ENCODE measurements around the gene CMKLR1. TPM values are rescaled to one million over a fixed set of nuclear protein-coding genes. Genes with fewer than 3 reads are reported as not detected.

The CMKLR1 gene
- total RNA-seq, 1 experiment from 2014 or later = 0.66 TPM

GRCh38 chr12:108322998-108323397, 16.1 kb downstream of the CMKLR1 start:
- no peaks in the 10 kb centered on the region for H4K20me1 ChIP-seq (ENCODE audit: control insufficient read depth, insufficient read depth, insufficient read length)

More at GRCh38 chr12:108322998-108323397, 16.1 kb downstream of the CMKLR1 start:
- Histone ChIP-seq H3K79me1 (ENCODE audit: insufficient read depth, low read depth, low read length, poor library complexity, severe bottlenecking) (no peaks in the 10 kb centered on the region), H3T11ph (ENCODE audit: low read length) (no peak overlapping the region), H2BK120ac (ENCODE audit: low read depth, low read length, poor library complexity, severe bottlenecking) (no peak overlapping the region), H3K4me2 (ENCODE audit: insufficient read depth, insufficient read length, low read length) (no peak overlapping the region), H3K4ac (ENCODE audit: low read depth, low read length) (no peak overlapping the region), H3K18ac (ENCODE audit: insufficient read length, low read depth, low read length) (no peak overlapping the region), H4K8ac (replicated peaks; ENCODE audit: insufficient read length, low read depth, low read length) (no peak overlapping the region), H3K56ac (ENCODE audit: insufficient read length, low read depth, low read length) (no peak overlapping the region), H3K9me3 (ENCODE audit: control insufficient read depth, low read depth, low read length) (no peaks in the 10 kb centered on the region), H3K27ac (ENCODE audit: insufficient read length, low read depth, low read length) (no peak overlapping the region), H3K4me1 (ENCODE audit: insufficient read depth, low read length) (peaks cover 7% of the 10 kb centered on the region; the same call in 1 of the 2 replicates), H3K23me2 (ENCODE audit: insufficient read length, low read depth, low read length, poor library complexity, severe bottlenecking) (no peaks in the 10 kb centered on the region), H3K27me3 (ENCODE audit: insufficient read depth, low read length) (no peaks in the 10 kb centered on the region), H3K9ac (ENCODE audit: extremely low read depth, insufficient read length, low read length) (no peak overlapping the region), H2BK12ac (ENCODE audit: insufficient read length, low read depth, low read length) (no peak overlapping the region), H2BK20ac (ENCODE audit: low read depth, low read length, poor library complexity, severe bottlenecking) (no peak overlapping the region), H4K5ac (ENCODE audit: insufficient read length, low read depth, low read length) (no peak overlapping the region), H3K23ac (ENCODE audit: insufficient read length, low read depth, low read length) (no peak overlapping the region), H2AFZ (ENCODE audit: low read length) (no peak overlapping the region), H3K14ac (ENCODE audit: insufficient read depth, low read length) (no peak overlapping the region), H2AK5ac (ENCODE audit: insufficient read length, low read length) (no peak overlapping the region), H2BK15ac (ENCODE audit: low read depth, low read length) (no peak overlapping the region), H2BK5ac (ENCODE audit: insufficient read length, low read length) (no peak overlapping the region), H3K79me2 (ENCODE audit: insufficient read depth, low read length) (no peaks in the 10 kb centered on the region), H4K91ac (ENCODE audit: insufficient read length, low read depth, low read length) (no peak overlapping the region)
- TF ChIP-seq CTCF (conservative IDR thresholded peaks at IDR 0.05) = no peak
- no peak overlapping the region for H3K4me3 Mint-ChIP-seq
- WGBS (ENCODE audit: extremely low coverage, insufficient read length, low lambda C conversion rate) = no CpG with 5 or more reads among the region's 2 CpGs
- no peaks in the 10 kb centered on the region for H3K36me3 Mint-ChIP-seq (ENCODE audit: insufficient read depth in 1 of 3, low read depth in 3 of 3)
- no peak for DNase-seq
- peaks cover 10% of the 10 kb centered on the region for H3K27me3 Mint-ChIP-seq (ENCODE audit: low read depth)
- peaks cover 26 to 27% of the 10 kb centered on the region in 2 experiments for H3K4me1 Mint-ChIP-seq
- H3K9me3 Mint-ChIP-seq = peaks cover 0 to 2% of the 10 kb centered on the region in 2 experiments; a peak in 1 of 5 replicates
- H3K27ac Mint-ChIP-seq = no peak overlapping the region; a peak in 1 of 7 replicates

All from H9 (cell line).